Hematopoietic multipotent progenitor cell treated with erythropoietin and hydrocortisone succinate and interleukin-3 and kit ligand, for 15 days (in vitro differentiated cells): ENCODE results near the gene TENM4.

ENCODE experiments used
- DNase-seq: peaks from one replicate; pipeline ENCODE4 v3.0.0-alpha.2; 2015; ENCODE audit warnings: low spot score

TENM4 gene

DNA sequence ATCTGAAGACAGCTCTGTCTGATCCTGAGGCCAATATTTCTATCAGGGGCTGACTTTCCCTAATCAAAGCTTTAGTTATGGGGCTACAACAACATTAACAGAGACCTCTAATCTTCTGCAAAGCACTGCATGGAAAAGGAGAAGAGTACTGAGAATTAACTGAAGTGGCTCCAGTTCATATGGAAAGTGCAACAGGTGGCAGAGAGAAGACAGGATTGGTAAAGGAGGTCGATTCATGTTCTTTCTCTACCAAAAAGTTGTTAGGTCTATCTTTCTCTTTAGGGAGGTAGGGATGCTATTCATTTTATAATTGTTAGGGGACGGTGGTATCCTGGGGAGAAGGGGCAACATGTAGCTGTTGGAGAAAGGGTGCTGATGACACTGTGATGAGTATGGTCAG lies 633.5 kb downstream of the TENM4 start:
- DNase-seq: no peak

DNA sequence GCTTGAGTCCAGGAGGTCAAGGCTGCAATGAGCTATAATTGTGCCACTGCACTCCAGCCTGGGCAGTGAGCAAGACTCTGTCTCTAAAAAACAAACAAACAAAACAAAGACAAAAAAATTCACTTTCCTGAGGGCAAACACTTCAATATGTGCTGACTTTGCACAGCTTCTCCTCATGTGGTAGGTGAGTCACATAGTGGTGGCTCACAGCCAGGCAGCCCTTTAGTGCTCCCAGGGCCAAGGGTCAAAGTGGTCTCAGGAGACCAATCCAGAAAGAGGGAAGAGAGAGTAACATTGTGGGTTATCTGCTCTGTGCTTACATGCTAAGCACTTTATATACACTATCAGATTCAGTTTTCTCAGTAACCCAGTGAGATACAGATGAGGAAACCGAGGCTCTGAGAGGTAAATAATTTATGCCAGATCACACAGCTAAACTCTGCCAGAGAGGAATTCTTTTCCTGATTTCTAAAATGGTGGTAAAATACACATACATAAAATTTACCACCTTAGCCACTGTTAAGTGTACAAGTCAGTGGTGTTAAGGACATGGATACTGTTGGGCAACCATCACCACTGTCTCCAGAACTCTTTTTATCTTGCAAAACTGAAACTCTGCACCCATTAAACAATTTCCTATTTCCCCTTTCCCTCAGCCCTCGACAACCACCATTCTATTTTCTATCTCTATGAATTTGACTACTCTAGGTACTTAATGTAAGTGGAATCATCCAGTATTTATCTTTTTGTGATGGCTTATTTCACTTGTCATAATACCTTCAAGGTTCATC lies 634.4 kb downstream of the TENM4 start:
- no peak for DNase-seq

DNA sequence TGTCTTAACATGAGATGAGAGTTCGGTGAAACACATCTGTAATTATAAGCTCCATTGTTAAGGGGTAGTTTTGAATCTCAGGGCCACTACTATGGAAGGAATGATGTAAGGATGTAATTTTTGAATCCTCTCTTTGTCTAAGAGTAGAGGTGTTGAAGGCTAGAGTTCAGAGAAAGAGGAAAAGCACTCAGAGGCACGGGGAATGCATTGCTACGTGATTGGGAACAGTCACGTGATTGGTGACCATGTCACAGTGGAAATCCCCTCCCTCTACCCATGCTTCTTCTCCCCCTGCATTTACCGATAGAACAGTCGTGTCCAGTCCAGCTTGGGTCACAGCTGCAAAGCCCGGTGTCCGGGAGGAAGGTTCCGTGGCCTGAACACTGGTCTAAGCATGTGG lies 635.8 kb downstream of the TENM4 start:
- DNase-seq: no peak

DNA sequence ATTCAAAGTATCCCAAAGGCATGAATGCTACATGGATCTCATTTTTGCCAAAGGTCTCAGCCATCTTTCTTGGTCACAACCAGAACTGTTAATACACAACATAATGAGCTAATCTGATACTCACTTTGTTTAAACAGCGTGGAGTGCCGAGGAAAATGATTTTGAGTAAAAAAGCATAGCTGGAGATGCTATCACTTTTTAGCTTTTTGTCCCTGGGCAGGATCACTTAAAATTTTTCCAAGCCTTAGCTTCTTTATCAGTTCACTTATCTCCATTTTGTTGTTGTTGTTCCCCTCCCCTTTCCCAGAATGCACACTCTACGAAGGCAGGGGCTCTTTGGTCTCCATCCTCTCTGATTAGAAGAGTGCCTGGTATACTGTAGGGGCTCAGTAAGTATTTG lies 636.8 kb downstream of the TENM4 start:
- DNase-seq: no peak

DNA sequence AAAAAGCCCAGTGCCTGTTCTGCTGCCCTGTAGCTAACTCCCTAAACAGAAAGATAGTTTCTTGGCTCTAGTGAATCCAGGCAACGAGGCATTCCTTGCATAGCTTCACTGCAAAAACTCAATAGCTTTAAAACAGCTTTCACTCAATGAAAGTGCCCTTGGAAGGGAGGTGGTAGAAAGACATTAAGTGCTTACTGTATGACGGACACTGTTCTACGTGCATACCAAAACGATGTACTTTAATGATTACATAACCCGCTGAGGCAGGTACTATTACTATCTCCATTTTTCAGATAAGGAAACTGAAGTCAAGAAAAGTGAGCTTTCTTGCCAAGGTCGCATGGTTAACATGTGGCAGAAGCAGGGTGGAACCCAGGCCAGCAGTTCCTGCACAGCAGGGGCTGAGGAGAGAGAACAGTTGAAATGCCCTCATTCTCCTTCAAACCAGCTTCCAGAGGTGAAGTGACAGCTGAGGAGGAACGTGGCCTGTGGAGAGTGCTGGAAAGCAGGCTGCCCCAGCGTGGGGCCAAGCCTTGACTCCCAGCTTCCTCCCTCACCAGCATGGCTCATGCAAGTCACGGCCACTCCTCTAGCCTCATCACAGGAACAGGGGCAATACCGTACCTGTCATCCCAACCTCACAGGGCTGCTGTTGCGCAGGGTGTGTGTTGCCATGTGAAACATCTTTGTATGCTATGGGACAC lies 638.6 kb downstream of the TENM4 start:
- DNase-seq: no peak

DNA sequence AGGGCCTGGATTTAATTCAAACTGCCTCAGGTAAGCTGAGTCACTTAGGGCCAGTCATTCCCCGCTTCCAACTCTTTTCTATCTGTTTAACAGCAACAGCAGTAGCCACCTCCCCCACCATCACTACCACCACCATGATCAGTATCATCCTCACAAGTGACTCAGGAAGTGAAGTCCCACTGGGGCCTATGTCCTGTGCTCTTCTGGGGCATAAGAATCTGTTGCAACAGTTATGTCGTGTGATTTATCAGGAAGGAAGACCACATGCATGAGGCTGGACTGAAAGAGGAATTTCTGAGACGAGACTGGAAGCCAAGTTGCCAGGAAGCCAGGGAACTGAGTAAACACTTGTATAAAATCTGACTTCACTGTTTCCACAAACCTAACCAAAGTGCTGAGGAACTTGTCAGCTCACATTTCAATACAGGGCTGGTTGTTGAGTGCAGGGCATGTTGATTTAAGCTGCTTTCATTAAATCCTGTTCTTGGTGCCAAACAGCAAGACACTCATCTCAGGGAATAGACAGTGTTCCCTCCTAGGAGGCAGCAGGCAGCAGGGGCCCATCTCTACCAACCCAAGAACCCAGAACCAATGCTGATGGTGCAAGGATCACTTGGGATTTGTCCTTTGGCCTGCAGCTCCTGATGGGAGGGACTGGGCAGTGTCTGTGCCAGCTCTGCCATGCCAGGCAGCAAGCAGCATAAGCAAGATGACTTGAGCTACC lies 639.5 kb downstream of the TENM4 start:
- no peak for DNase-seq

DNA sequence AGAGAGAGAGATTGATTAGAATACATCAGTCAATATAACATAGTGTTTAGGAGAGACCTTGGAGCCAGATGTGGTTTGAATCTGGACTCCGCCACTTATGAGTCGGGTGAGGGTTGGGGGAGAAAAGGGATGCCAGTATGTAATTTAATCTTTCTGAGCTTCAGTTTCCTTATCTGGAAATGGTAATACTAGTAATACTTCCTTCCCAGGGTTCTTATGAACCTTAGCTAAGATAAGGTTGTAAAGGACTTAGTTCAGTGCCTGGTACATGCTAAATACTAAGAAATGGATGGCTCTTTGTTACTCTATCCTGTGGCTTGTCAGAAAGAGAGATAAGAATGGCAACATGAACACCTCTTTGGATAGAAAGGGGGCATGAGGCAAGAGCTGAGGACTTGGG lies 640.1 kb downstream of the TENM4 start:
- no peak for DNase-seq

DNA sequence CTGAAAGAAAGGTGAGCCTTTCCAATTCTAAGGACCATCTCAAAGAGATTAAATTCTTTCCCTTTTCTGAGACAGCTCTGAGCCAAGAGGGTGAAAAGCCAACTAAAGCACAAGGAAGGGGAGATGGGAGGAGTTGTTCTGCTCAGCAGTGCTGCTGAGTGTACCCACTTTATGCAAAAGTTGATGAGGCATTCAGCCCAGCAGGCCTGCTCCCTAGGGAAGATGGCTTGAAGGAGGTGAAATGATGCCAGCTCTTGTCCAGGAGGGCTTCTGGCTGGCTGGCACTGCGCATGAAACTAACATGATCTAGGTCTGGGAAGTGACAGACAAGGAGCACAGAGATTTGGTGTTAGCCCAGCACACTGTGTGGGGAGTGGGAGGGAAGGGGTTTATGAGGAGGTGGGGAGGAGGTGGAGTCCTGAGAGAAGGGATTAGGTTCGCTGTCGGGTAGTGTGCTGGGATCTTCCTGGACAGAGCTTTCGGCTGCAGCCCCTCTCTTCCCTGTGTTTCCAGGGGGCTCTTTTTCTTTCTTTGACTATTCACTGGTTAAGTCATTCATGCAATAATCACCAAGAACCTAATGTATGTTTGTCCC lies 640.6 kb downstream of the TENM4 start:
- DNase-seq: no peak

DNA sequence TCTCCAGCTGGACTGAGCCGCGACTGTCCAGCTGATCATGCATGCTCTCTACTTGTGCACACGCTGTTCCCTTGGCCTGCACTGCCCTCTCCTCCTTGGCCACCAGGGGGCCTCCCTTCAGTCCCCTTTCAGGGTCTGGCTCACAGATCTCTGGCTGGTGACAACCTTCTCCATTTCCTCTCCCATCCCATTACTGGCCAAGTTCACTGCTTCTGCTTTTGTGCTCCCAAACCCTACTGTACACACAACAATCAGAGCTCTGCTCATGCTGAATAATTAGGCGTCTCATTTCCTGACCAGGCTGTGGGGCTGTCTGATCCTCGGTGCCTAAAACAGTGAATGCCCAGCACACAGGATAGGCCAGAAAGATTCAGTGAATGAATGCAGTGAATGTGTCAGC lies 642.2 kb downstream of the TENM4 start:
- peak; percentile 10 for DNase-seq

DNA sequence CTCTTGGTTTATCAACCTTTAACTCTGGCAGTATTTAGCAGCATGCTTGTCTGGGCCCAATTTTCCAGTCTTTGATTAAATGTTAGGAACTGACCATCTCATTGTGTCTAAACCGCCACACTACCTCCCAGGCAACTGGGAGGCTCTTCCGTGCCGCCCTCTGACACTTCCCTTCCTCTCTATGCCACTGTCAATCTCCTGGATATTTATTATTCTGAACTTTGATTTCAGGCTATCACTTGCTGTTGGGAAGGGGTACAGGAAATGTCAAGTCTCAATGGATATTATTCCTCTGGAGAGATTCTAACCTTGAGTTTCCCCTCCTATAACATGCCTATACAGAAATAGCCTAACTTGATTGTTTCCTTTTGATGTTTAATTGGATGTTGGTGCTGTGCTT lies 643.3 kb downstream of the TENM4 start:
- DNase-seq: no peak

DNA sequence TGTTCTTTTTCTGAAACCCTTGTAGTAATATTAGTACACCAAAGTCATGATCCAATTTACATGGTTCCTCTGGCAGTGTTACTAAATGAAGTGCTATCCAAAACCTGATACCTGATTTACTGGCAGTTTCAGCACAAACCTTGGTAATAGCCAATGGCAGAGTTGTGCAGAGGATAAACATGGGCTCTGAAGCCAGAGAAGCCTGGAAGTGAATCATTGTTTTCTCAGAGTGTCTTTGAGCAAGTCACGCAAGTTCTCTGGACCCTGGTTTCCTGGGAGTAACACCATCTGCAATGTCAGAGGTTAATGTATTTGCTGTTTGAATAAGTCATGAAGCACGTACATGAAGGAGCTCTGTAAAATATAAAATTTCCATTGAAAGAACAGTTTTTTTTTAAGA lies 643.9 kb downstream of the TENM4 start:
- no peak for DNase-seq

DNA sequence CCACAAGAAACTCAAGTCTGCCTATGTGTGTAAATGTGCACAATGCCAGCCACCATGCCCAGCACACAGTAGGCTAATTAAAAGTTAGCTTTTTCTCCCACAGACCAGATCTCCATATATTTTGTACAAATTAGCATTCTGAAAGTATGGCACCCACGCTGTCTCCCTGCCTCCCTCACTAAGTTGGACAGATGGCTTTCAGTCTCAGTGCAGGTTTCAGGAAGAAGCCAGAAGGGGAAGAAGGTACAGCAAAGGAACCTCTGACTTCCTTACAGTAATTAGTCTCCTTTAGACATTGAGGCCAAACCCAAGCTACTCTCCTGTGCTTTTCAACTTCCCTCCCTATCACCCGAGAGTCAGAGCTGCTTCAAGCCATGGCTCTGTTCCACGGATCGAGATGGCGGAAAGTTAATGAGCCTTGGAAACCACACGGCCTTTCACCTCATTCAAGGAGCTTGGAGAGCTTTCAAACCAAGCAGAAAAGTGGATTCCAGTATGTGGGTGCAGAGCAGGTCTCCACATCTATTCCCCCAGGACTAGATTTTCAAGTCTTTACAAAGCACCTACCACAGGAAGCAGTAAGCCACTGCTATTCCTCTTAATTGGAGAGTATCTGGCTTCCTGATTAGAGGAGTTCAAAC lies 645.1 kb downstream of the TENM4 start:
- no peak for DNase-seq

DNA sequence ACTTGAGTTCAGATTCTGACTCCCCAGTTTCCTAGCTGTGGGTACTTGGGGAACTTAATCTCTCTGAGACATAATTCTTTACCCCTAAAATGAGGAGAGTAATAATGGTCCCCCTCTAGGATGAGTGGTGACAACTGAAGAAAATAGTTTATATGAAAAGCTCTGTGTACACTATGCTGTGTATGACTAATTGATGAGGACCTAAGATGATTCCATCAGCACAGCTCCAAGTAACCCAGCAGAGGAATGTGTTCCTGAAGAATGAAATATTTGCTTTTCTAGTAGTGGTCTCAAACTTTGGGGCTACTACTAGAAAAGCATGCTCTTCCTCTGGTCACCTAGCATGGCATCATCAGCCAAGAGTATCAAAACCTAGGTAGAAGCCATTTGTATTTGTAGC lies 648.9 kb downstream of the TENM4 start:
- no peak for DNase-seq

DNA sequence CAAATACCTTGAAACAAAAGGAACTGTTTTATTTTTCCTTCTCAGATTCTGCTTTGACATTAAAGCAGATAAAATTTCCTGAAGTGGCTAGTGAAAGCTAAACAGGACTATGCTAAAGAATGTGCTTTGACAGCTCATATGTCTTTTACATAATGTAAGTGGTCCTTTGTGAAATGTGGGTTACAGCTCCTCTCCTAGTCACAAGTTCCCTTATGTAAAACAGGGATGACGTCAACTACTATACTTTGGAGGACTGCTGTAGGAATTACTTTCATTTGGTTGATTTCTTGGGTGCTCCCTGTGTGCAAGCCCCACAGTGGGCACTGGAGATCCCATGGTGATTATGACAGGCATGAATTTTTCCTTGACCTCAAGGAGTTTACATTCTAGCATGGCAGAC lies 649.6 kb downstream of the TENM4 start:
- DNase-seq: no peak

DNA sequence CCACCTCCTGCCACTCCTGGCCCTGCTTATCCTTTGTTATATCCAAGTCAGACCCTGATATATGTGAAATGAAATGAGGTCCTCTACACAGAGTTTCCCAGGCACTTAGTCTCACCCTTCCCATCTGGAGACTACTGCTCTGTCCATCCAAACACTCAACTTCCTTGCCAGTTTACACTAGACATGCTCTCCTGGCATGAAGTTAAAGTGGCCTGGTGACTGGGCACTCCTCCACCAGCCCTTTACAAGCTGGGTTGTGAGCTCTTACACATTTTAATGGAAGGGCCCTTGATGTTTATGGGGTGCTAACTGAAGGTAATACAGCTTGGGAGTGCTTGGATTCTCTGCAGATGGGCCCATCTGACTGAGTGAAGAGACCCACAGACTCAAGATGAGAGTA lies 650.0 kb downstream of the TENM4 start:
- no peak for DNase-seq

DNA sequence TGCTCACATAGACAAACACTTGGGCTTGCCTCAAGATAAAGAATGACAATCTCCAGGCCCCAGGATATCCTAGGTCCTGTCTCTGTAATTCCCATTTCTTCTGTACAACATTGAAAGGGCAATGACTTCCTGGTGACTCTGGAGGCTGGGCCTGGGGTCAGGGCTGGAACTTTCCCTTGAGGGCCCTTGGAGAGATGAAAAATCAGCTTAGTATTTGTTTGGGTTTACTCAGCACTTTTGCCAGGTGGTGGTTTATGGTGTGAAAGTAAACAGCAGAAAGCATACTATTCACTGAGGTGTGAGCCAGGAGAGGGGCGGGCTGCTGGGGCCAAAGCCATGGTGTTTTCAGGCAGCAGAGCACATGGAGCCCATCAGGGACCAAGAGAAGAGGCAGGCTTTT lies 651.5 kb downstream of the TENM4 start:
- DNase-seq: no peak

DNA sequence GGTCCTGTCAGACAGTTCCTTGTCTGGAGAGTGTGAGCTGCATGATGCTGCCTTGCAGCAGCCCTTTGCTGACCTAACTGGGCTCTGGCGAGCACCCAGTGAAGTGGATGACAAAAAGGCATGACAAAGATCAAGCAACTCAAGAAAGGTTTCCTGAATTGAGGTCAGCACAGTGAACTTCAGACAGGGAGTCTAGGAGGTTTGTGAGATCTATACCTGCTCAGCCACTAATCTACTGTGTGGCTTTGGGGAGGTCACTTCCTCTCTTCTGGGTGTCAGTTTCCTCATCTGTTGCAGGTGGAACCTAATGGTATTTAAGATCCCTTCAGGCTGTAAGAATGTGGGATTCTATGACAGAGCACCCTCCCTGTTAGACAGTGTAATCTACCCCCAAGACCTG lies 652.3 kb downstream of the TENM4 start:
- DNase-seq: no peak

DNA sequence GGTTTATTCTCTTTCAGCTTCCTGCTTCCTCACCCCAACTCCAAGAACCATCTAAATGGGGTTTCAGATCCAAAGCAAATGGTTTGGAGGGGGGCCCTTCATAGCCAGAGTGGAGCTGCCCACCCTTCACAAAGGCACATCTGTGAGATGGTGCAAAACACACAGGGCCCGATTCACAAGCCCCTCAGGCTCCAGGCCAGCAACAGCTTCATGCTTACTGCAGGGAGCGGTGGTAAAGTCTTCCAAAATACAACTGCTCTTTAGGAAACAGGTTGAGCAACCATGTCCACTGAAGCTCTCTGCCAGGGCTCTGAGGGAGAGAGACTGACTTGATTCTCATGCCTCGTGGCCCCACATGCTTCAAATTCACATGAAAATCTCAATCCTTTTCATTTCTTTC lies 653.1 kb downstream of the TENM4 start:
- DNase-seq: no peak

DNA sequence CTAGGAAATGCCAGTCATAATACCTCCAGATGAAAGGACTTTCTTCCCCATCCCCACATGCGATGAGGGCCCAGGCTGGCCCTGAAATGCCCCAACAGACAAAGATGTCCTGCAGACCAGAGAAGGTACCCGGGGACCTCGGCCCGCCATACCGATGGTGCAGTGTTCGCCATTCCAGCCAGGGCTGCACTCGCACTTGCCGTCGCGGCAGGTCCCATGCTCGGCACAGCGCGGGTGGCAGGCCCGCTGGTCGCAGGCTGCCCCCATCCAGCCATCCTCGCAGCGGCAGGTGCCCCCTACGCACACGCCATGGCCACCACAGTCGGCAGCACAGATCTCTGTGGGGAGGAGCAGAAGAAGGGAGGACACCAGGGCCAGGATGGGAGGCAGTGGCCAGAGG lies 654.1 kb downstream of the TENM4 start:
- no peak for DNase-seq

DNA sequence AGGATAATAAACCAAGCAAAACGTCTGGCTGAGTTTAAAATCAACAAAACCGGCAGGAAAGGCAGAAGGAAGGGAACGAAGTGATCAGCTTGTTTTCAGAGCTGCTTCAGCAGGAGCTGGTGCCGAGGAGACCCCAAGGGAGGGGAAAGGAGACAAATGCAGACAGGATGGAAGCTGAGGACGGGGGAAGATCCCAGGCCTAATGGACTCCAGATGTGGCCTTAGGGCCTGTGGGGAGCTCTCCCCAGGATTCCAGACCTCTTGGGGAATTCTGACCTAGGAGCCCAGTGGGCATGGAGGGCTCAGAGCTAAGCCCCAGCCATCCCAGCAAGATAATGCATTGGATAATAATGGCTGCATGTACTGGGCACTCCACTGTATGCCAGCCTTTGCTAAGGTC lies 654.7 kb downstream of the TENM4 start:
- DNase-seq: no peak

DNA sequence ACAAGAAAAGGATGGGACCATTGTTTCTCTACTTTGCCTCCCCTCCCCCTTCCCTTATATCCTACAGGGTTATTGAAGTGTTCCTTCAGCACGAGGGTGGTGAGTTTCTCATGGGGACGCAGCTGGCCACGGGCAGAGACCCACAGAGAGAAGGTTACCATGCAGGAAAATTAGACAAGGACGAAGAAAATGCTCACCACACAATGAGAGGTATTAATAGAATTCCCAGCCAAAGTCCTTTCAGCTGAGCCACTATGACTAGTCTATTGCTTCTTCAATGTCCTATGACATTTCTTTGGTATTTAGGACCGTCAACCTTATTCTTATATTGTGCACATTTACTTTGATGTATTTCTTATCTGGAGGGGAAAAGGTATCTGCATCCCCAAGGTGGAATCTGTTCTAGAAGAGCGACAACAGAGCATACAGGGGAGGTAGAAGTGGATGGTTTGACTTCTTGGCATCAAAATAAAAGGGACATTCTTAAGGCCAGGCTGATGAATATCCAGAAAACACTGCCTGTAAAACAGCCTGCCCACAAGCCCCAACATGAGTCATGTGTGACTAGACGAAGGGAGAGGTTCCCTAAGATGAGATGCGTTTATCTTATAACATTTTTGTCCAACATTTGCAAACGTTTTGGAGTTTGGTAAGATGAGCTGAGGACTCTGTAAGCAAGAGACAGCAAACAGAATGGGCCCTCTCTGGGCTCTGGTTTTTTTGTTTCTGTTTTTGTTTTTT lies 656.3 kb downstream of the TENM4 start:
- no peak for DNase-seq

DNA sequence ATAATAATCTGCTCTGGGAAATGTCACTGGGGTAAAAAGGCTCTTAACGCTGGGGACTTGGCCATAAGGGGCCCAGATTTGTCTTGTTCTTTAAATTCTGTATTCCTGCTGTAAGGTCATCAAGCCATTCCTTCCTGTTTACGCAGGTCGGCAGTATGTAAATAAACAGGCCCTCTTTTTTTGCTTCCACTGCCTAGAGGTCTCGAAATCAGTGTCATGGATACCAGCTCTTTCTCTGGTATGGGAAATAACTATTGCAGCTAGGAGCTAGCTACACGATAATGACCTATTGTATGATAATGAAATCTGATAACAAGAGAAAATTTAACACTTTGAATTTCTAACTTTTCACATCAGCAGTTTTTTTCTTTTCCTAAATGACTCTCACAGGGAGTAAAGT lies 657.0 kb downstream of the TENM4 start:
- no peak for DNase-seq
